ENCODE results near the gene ITPR3. TPM values are rescaled to one million over a fixed set of nuclear protein-coding genes. Genes with fewer than 3 reads are reported as not detected.

ITPR3 gene
- total and polyA plus RNA-seq, 2 of the 13 experiments (the other 11 are each of a cell fraction or from before 2014, with no cell fraction given), result 3.8 to 21.4 TPM

DNA sequence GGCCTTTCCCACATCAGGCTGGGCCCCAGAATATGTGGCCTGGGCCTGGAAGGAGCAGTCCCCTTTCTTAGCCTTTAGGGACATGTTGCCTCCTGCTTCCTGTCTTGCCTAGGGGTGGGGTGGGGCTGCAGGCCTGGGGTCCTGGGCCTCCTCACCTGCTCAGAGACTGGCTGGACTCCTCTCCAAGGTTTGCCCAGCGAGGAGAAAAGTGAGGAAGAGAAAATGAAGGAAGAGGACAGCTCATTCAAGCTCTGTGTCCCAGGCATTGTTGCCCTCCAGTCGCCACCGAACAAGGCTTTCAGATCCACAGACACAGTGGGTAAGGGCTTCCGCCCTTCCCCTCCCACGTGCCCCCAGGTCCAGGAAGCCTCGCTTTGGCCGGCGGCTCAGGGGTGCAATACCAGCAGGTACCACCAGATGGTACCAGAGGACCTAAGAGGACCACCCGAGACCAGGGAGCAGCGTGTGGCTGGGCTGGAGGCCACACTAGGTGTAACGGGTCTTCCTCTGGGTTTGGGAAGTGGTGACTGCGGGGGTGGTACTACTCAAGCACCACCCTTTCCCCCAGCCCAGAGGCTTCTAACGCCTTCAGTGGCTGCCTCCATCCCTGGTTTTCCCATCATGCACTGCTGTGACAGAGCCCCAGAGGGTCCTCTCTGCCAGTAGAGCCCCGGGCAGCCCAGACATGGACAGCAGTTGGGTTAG is 35.6 kb upstream of the ITPR3 start (continued):
- TF ChIP-seq, protein P1, sequence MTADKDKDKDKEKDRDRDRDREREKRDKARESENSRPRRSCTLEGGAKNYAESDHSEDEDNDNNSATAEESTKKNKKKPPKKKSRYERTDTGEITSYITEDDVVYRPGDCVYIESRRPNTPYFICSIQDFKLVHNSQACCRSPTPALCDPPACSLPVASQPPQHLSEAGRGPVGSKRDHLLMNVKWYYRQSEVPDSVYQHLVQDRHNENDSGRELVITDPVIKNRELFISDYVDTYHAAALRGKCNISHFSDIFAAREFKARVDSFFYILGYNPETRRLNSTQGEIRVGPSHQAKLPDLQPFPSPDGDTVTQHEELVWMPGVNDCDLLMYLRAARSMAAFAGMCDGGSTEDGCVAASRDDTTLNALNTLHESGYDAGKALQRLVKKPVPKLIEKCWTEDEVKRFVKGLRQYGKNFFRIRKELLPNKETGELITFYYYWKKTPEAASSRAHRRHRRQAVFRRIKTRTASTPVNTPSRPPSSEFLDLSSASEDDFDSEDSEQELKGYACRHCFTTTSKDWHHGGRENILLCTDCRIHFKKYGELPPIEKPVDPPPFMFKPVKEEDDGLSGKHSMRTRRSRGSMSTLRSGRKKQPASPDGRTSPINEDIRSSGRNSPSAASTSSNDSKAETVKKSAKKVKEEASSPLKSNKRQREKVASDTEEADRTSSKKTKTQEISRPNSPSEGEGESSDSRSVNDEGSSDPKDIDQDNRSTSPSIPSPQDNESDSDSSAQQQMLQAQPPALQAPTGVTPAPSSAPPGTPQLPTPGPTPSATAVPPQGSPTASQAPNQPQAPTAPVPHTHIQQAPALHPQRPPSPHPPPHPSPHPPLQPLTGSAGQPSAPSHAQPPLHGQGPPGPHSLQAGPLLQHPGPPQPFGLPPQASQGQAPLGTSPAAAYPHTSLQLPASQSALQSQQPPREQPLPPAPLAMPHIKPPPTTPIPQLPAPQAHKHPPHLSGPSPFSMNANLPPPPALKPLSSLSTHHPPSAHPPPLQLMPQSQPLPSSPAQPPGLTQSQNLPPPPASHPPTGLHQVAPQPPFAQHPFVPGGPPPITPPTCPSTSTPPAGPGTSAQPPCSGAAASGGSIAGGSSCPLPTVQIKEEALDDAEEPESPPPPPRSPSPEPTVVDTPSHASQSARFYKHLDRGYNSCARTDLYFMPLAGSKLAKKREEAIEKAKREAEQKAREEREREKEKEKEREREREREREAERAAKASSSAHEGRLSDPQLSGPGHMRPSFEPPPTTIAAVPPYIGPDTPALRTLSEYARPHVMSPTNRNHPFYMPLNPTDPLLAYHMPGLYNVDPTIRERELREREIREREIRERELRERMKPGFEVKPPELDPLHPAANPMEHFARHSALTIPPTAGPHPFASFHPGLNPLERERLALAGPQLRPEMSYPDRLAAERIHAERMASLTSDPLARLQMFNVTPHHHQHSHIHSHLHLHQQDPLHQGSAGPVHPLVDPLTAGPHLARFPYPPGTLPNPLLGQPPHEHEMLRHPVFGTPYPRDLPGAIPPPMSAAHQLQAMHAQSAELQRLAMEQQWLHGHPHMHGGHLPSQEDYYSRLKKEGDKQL (CRISPR knock-in tag; IDR thresholded peaks at IDR 0.05; ENCODE audit: low read depth), result no peak
- TF ChIP-seq PRMT3 (CRISPR knock-in tag; IDR thresholded peaks at IDR 0.05; ENCODE audit: borderline replicate concordance, low read depth), result no peak
- TF ChIP-seq TFE3 (CRISPR knock-in tag; IDR thresholded peaks at IDR 0.05), result 0 out of 2 replicates have a peak, but pooled peaks have one; percentile 47
- TF ChIP-seq, protein P2, sequence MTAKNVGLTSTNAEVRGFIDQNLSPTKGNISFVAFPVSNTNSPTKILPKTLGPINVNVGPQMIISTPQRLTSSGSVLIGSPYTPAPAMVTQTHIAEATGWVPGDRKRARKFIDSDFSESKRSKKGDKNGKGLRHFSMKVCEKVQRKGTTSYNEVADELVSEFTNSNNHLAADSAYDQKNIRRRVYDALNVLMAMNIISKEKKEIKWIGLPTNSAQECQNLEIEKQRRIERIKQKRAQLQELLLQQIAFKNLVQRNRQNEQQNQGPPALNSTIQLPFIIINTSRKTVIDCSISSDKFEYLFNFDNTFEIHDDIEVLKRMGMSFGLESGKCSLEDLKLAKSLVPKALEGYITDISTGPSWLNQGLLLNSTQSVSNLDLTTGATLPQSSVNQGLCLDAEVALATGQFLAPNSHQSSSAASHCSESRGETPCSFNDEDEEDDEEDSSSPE (CRISPR knock-in tag; IDR thresholded peaks at IDR 0.05), result 0 out of 2 replicates have a peak, but pooled peaks have one; percentile 46
- TF ChIP-seq POLR2G (IDR thresholded peaks at IDR 0.05; ENCODE audit: low read depth, low read length), result no peak
- no peak for TF ChIP-seq ZNF513 (CRISPR knock-in tag; conservative IDR thresholded peaks at IDR 0.05)
- 0 out of 2 replicates have a peak, but pooled peaks have one; percentile 39 for TF ChIP-seq BORCS8-MEF2B (CRISPR knock-in tag; IDR thresholded peaks at IDR 0.05)
- TF ChIP-seq, protein P3, sequence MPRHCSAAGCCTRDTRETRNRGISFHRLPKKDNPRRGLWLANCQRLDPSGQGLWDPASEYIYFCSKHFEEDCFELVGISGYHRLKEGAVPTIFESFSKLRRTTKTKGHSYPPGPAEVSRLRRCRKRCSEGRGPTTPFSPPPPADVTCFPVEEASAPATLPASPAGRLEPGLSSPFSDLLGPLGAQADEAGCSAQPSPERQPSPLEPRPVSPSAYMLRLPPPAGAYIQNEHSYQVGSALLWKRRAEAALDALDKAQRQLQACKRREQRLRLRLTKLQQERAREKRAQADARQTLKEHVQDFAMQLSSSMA (CRISPR knock-in tag; IDR thresholded peaks at IDR 0.05), result no peak
- peak; percentile 74 for TF ChIP-seq SAP130 (CRISPR knock-in tag; IDR thresholded peaks at IDR 0.05; ENCODE audit: low read depth)
- no peak for TF ChIP-seq TCF7L2 (IDR thresholded peaks at IDR 0.05; ENCODE audit: low read depth, low read length)
- no peak for TF ChIP-seq TBX3 (IDR thresholded peaks at IDR 0.05; ENCODE audit: borderline replicate concordance)
- TF ChIP-seq PRPF4 (IDR thresholded peaks at IDR 0.05; ENCODE audit: low read depth, low read length, poor library complexity, severe bottlenecking), result no peak
- peak; percentile 53; the same call in 1 of the 2 replicates for TF ChIP-seq TFDP1 (CRISPR knock-in tag; IDR thresholded peaks at IDR 0.05; ENCODE audit: borderline replicate concordance)
- peak; percentile 32; the same call in 1 of the 2 replicates for TF ChIP-seq RARA (CRISPR knock-in tag; IDR thresholded peaks at IDR 0.05)
- TF ChIP-seq SP1 (IDR thresholded peaks at IDR 0.05), result no peak
- peak; percentile 45; the same call in 1 of the 2 replicates for TF ChIP-seq SP1 (CRISPR knock-in tag; IDR thresholded peaks at IDR 0.05)
- 0 out of 2 replicates have a peak, but pooled peaks have one; percentile 20 for TF ChIP-seq ZKSCAN8 (CRISPR knock-in tag; IDR thresholded peaks at IDR 0.05; ENCODE audit: borderline replicate concordance)

Measured in HepG2 (cell line).